ENCODE measurements around the gene ASB4. TPM values are rescaled to one million over a fixed set of nuclear protein-coding genes. Genes with fewer than 3 reads are reported as not detected.
"Not testable (repeated sequence)": the region's sequence is repeated elsewhere in the genome, so short reads cannot be mapped to it uniquely, and the experiment has no call there.

The ASB4 gene
- total RNA-seq, 1 experiment from 2014 or later, result not detected

- peak; percentile 64 for DNase-seq (ENCODE audit: low read depth)
Measured at GRCh38 chr7:95478272-95479037, 7.3 kb upstream of the ASB4 start.

GRCh38 chr7:95479992-95480624, 5.6 kb upstream of the ASB4 start:
- no peak for DNase-seq (ENCODE audit: low read depth)

- no peak for DNase-seq (ENCODE audit: low read depth)
Measured at GRCh38 chr7:95481271-95482165, 4.2 kb upstream of the ASB4 start.

- DNase-seq (ENCODE audit: low read depth), result no peak
Measured at GRCh38 chr7:95482424-95482823, 3.3 kb upstream of the ASB4 start.

- DNase-seq (ENCODE audit: low read depth), result no peak
Measured at GRCh38 chr7:95490231-95490762, 4.6 kb downstream of the ASB4 start.

- no peak for DNase-seq (ENCODE audit: low read depth)
Measured at GRCh38 chr7:95491201-95491600, 5.5 kb downstream of the ASB4 start.

GRCh38 chr7:95491634-95492314, 6.0 kb downstream of the ASB4 start:
- DNase-seq (ENCODE audit: low read depth), result peak; percentile 86

- peak; percentile 74 for DNase-seq (ENCODE audit: low read depth)
Measured at GRCh38 chr7:95493247-95493646, 7.5 kb downstream of the ASB4 start.

- DNase-seq (ENCODE audit: low read depth), result no peak
Measured at GRCh38 chr7:95493844-95494243, 8.1 kb downstream of the ASB4 start.

GRCh38 chr7:95501261-95501832, 15.6 kb downstream of the ASB4 start:
- peak; percentile 73 for DNase-seq (ENCODE audit: low read depth)

- DNase-seq (ENCODE audit: low read depth), result no peak
Measured at GRCh38 chr7:95502403-95502802, 16.7 kb downstream of the ASB4 start.

- no peak for DNase-seq (ENCODE audit: low read depth)
Measured at GRCh38 chr7:95503271-95504131, 17.8 kb downstream of the ASB4 start.

- not testable (repeated sequence) for DNase-seq (ENCODE audit: low read depth)
Measured at GRCh38 chr7:95504132-95504588, 18.4 kb downstream of the ASB4 start.

GRCh38 chr7:95508780-95509179, 23.0 kb downstream of the ASB4 start:
- peak; percentile 5 for DNase-seq (ENCODE audit: low read depth)

GRCh38 chr7:95509199-95509598, 23.5 kb downstream of the ASB4 start:
- DNase-seq (ENCODE audit: low read depth), result peak; percentile 93

- peak; percentile 74 for DNase-seq (ENCODE audit: low read depth)
Measured at GRCh38 chr7:95511716-95512260, 26.0 kb downstream of the ASB4 start.

GRCh38 chr7:95517458-95517857, 31.7 kb downstream of the ASB4 start:
- DNase-seq (ENCODE audit: low read depth), result no peak

GRCh38 chr7:95517870-95518269, 32.1 kb downstream of the ASB4 start:
- no peak for DNase-seq (ENCODE audit: low read depth)

- no peak for DNase-seq (ENCODE audit: low read depth)
Measured at GRCh38 chr7:95520136-95520535, 34.4 kb downstream of the ASB4 start.

GRCh38 chr7:95525503-95525902, 39.8 kb downstream of the ASB4 start:
- DNase-seq (ENCODE audit: low read depth), result peak; percentile 51
